Measurements from ENCODE around the gene GDF7.

DNA sequence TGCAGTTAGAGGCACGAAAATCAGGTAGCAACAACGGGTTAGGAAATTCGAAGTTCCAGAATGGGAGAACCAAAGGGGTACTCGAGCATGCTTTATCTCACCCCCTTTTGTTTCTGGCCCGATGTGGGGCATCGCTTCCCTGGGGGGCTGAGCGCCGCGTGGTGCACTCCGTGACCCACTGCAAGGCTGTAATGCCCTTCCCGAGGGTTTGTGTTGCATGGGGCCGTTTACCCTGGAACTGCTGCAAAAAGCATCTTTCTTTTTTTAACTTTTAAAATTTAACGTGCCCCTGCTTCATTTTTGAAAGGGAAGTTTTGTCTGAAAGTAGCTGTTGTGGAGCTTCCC lies 4.8 kb downstream of the GDF7 start:
- TF ChIP-seq, protein P1, sequence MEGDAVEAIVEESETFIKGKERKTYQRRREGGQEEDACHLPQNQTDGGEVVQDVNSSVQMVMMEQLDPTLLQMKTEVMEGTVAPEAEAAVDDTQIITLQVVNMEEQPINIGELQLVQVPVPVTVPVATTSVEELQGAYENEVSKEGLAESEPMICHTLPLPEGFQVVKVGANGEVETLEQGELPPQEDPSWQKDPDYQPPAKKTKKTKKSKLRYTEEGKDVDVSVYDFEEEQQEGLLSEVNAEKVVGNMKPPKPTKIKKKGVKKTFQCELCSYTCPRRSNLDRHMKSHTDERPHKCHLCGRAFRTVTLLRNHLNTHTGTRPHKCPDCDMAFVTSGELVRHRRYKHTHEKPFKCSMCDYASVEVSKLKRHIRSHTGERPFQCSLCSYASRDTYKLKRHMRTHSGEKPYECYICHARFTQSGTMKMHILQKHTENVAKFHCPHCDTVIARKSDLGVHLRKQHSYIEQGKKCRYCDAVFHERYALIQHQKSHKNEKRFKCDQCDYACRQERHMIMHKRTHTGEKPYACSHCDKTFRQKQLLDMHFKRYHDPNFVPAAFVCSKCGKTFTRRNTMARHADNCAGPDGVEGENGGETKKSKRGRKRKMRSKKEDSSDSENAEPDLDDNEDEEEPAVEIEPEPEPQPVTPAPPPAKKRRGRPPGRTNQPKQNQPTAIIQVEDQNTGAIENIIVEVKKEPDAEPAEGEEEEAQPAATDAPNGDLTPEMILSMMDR (IDR thresholded peaks at IDR 0.05; ENCODE audit: borderline replicate concordance, extremely low read depth, low read length, poor library complexity, severe bottlenecking): no peak
- no peak for TF ChIP-seq EZH2 (IDR thresholded peaks at IDR 0.05; ENCODE audit: borderline replicate concordance, low read depth, low read length, severe bottlenecking)
